Measurements from ENCODE around the gene VSIG2.
A peak's percentile ranks its signal among the peaks of the same experiment; 100 is the strongest.

Gene VSIG2

GRCh38 chr11:124759266-124760204 lies 7.5 kb upstream of the VSIG2 start:
- no peak for DNase-seq (ENCODE audit: low read depth, low spot score)
- no peak overlapping the region for H3K4me3 ChIP-seq (ENCODE audit: low read depth, low read length)
- in situ Hi-C loops (cut with HindIII; ENCODE audit: low sequenced_read_pairs): no loop called here
- TF ChIP-seq, protein P1, sequence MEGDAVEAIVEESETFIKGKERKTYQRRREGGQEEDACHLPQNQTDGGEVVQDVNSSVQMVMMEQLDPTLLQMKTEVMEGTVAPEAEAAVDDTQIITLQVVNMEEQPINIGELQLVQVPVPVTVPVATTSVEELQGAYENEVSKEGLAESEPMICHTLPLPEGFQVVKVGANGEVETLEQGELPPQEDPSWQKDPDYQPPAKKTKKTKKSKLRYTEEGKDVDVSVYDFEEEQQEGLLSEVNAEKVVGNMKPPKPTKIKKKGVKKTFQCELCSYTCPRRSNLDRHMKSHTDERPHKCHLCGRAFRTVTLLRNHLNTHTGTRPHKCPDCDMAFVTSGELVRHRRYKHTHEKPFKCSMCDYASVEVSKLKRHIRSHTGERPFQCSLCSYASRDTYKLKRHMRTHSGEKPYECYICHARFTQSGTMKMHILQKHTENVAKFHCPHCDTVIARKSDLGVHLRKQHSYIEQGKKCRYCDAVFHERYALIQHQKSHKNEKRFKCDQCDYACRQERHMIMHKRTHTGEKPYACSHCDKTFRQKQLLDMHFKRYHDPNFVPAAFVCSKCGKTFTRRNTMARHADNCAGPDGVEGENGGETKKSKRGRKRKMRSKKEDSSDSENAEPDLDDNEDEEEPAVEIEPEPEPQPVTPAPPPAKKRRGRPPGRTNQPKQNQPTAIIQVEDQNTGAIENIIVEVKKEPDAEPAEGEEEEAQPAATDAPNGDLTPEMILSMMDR (IDR thresholded peaks at IDR 0.05; ENCODE audit: low read depth, low read length): no peak

DNA sequence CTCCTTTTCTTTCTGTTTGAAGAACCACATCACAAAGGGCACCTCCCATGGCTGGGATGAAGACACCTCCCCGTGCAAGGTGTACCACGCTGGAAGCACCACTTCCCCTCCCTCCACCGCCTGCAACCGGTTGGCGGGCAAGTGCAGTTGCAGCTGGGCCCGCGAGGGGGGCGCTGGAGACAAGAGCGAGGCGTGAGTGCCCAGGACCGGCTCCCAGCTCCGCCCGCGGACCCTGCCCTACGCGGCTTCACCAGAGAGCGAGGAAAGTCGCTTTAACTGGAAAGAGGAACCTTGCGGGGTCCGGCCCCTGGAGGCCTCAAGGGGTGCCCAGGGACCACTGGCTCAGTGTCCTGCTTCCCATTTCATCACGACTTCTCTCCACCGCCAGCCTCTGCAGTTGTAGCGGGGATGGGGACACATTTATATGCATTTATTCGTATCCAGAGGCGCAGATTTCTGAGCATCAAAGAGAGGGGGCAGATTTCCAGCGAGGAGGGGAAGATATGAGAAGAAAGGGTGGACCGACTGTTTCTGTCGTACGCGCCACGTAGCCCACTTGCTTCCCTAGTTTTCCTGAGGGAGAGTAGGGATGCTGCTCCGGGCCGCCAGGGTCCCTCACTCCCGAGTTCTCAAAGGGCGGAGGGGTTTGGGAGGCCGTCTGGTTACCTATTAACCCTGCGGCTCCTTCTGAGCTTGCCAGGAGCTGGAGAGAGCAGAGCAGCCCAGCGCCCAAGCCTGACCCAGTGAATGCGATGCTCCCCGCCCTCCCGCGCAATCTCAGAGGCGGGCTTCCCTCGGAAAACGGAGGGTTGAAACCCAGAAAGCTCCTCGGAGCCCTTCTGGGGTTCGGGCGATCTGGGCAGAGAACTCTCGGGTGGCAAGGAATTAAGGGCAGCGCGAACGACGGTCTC lies 6.6 kb upstream of the VSIG2 start:
- in situ Hi-C loops (cut with HindIII; ENCODE audit: low sequenced_read_pairs): no loop called here
- peak overlapping the region; percentile 30 for H3K4me3 ChIP-seq (ENCODE audit: low read depth, low read length)
- DNase-seq (ENCODE audit: low read depth, low spot score): peak; percentile 59
- TF ChIP-seq, protein P1 (IDR thresholded peaks at IDR 0.05; ENCODE audit: low read depth, low read length): peak; percentile 85

GRCh38 chr11:124757320-124757719 lies 5.3 kb upstream of the VSIG2 start:
- TF ChIP-seq, protein P1 (IDR thresholded peaks at IDR 0.05; ENCODE audit: low read depth, low read length): no peak
- in situ Hi-C loops (cut with HindIII; ENCODE audit: low sequenced_read_pairs): no loop called here
- no peak overlapping the region for H3K4me3 ChIP-seq (ENCODE audit: low read depth, low read length)
- DNase-seq (ENCODE audit: low read depth, low spot score): no peak

DNA sequence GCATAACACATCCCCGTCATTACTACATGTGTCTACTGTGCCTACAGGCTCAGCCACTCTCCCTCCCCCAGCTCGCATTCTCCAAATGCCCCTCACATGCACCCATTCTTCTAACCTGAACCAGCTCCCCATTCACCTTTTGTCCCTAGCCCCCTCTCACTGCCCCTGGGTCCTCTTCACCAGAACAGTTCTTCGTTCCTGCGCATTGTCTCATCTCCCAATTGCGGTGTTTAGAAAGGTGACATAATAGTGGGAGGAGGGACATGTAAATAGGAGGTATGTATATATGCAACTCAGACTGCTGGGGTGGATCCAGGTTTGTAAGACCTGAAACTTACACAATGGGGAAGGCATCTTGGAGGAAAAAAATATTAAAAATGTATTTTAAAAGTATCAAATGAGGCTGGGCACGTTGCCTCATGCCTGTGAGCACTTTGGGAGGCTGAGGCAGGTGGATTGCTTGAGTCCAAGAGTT lies 4.7 kb upstream of the VSIG2 start:
- DNase-seq (ENCODE audit: low read depth, low spot score): no peak
- in situ Hi-C loops (cut with HindIII; ENCODE audit: low sequenced_read_pairs): no loop called here
- TF ChIP-seq, protein P1 (IDR thresholded peaks at IDR 0.05; ENCODE audit: low read depth, low read length): no peak
- no peak overlapping the region for H3K4me3 ChIP-seq (ENCODE audit: low read depth, low read length)

DNA sequence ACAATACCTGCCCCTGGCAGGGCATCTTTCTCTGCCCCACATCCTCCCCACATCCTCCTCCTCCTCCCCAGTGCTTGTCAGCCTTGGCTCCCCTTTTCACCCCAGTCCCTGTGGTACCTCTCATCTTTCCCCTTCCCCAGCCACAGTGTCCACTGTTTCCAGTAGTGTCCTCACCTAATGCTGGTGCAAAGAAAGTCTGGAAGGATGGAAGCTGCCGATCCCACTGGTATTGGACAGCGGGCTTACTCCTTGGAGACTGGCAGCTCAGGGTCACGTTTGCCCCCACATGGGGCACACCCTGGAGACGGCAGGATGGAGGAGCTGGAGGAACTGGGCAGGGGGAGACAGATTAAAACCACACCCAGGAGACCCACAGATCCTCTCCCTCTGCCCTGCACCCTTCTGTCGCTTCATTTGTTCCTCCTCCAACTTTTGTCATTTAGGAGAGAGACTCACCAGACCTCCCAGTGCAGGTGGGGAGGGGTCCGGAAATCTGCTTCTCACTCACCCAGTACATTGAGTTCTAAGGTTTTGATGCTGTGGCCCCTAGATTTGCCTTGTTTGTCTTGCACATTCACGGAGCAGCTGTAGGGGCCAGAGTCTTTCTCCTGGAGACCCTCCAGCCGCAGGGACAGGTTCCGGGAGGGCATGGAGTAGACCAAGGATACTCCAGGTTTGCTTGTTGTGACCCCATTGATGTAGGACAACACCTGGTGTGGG lies 4.1 kb upstream of the VSIG2 start:
- TF ChIP-seq, protein P1 (IDR thresholded peaks at IDR 0.05; ENCODE audit: low read depth, low read length): no peak
- in situ Hi-C loops (cut with HindIII; ENCODE audit: low sequenced_read_pairs): no loop called here
- no peak overlapping the region for H3K4me3 ChIP-seq (ENCODE audit: low read depth, low read length)
- no peak for DNase-seq (ENCODE audit: low read depth, low spot score)

DNA sequence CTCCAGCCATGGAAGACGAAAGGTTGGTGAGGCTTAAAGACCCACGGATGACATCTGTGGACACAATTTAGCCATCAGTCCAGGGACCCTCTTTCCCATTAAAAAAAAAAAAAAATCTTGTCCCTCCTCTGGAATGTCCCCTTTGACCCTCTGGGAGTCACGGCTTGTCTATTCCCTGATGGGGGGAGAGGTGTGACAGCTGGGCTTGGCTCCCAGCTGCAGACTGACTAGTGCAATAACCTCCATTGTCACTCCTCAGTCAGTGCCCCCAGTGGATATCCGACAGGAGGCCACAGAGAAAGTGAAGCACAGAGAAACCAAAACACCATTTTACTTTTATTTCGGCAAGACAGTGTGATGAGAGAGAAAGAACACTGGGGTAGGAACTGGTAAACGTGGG lies 2.7 kb upstream of the VSIG2 start:
- in situ Hi-C loops (cut with HindIII; ENCODE audit: low sequenced_read_pairs): no loop called here
- H3K4me3 ChIP-seq (ENCODE audit: low read depth, low read length): no peak overlapping the region
- TF ChIP-seq, protein P1 (IDR thresholded peaks at IDR 0.05; ENCODE audit: low read depth, low read length): no peak
- DNase-seq (ENCODE audit: low read depth, low spot score): no peak

All from astrocyte of the spinal cord (primary cell).